ENCODE results near the gene RAB35.

RAB35 gene

DNA sequence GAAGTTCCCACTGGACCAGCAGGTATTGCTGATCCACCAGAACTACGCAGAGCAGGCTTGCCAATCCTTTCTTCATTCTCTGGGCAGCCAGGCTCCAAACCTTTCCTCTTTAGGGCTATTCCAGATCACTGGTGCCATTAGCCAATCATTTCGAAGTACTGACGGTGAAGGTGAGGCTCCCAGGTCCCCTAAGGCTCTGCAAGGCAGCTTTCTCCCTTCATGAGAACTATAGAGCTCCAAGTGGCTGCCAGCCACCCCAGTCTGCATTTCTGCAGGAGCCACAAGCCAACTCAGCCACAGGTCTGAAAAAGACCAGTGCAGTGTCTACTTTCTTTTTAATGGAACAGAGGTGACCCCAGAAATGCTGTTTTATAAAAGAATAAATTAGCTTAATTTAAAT, 48.7 kb downstream of the RAB35 start:
- TF ChIP-seq, protein P1, sequence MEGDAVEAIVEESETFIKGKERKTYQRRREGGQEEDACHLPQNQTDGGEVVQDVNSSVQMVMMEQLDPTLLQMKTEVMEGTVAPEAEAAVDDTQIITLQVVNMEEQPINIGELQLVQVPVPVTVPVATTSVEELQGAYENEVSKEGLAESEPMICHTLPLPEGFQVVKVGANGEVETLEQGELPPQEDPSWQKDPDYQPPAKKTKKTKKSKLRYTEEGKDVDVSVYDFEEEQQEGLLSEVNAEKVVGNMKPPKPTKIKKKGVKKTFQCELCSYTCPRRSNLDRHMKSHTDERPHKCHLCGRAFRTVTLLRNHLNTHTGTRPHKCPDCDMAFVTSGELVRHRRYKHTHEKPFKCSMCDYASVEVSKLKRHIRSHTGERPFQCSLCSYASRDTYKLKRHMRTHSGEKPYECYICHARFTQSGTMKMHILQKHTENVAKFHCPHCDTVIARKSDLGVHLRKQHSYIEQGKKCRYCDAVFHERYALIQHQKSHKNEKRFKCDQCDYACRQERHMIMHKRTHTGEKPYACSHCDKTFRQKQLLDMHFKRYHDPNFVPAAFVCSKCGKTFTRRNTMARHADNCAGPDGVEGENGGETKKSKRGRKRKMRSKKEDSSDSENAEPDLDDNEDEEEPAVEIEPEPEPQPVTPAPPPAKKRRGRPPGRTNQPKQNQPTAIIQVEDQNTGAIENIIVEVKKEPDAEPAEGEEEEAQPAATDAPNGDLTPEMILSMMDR (IDR thresholded peaks at IDR 0.05) = no peak

DNA sequence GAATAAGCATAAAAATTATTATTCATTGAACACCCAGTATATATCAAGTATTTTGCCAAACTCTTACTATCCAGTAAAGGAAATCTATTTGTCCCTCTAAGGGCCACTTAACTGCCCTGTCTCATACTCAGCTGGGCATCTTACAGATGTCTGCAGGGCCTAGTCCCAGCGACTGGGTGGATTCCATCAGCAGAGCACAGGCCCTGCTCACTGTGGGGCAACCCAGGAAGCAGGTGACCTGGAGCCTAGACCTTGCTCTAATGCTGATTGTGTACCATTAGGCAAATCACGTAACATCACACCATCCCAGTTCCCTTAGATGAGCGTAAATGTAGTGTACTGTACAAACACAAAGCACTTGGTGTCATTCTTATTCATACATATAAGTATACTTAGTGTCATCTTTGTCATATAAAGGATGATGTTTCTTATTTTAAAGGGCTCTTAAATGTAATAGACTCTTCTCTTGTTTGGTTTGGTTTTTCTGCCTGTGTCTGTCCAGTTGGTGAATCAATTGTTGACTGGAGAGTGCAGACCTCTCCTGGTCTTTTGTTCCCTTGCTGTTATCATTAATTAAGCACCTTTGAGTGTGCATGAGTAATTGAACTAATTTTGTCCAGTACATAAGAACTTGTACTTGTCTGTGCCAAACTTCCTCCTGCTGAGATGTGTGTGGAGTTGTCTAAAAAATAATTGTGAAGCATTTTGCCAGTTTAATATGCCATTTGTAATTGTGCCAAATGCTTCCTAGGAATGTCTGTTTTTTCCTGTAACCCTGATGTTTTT, 49.3 kb downstream of the RAB35 start:
- TF ChIP-seq, protein P1 (IDR thresholded peaks at IDR 0.05) = no peak

DNA sequence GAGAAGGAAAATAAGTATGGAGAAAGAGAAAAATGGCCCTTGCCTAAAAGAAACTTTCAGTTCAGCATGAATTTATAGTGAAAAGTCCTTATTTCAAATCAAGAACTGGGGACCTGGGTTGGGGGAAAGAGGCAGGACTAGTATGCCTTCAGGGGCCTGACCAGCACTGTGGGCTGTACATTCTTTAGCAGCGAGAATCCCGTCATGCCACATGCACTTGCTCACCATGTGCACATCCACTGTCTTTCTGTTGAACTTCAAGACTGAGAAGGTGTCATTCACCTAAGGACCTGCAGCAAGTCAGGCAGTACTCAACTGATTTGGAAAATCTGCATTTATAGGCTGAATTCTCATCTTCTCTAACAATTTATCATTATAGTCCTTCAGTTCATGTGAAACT, 50.2 kb downstream of the RAB35 start:
- TF ChIP-seq, protein P1 (IDR thresholded peaks at IDR 0.05) = no peak

DNA sequence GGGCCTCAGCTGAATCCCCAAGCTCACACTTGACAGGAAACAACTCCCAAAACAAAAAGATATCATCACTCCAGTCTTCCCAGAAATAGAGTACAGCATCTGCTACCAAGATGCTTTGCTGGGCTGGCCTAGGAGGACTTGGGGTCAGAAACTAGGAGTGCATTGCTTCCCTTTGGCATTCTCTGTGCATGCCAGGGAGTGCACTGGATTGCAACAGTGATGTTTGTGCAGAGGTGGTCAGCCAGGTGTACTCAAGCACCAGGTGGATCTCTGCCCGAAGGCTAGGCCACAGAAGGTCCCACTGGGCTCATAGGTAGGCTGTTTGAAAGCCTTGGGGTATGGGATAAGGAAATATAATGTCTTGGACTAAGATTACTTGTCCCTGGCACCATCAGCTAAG, 51.1 kb downstream of the RAB35 start:
- TF ChIP-seq, protein P1 (IDR thresholded peaks at IDR 0.05) = no peak

DNA sequence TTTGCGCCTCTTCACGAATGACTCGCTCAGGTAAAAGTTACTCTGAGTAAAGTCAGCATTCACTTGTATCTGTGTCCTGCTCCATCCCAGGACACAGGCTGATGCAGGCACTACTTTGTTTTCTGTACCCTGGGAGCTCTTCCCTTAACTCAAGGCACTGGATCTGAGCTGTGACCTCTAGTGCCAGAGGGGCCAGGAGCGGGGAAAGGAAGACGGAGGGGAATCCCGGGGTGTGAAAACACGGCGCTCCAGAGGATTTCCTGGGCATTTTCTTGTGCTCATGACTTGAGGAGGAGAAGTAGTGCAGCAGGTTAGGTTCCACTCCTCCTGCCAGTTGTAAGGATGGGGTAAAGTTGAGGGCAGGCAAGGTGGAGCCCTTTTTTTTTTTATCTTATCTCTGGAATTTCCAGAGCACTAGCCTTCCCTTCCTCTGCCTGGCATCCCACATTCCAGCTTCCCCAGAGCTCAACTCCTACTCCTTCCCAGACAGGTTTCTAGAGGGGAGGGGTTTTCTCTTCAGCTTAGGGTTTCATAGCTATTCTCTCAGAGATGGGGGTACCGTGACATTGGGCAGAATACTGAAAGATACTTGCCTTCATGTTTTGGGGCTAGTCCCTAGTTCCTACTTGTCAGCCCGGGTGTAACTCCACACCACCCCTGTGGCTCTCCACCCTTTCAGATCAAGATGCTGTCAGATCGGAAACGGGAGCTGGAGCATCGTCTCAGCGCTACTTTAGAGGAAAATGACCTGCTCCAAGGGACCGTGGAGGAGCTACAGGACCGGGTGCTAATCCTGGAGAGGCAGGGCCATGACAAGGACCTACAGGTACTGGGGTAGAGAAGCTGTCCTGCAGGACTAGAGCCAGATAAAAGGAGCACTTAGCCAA, 52.3 kb downstream of the RAB35 start:
- TF ChIP-seq, protein P1 (IDR thresholded peaks at IDR 0.05) = no peak

DNA sequence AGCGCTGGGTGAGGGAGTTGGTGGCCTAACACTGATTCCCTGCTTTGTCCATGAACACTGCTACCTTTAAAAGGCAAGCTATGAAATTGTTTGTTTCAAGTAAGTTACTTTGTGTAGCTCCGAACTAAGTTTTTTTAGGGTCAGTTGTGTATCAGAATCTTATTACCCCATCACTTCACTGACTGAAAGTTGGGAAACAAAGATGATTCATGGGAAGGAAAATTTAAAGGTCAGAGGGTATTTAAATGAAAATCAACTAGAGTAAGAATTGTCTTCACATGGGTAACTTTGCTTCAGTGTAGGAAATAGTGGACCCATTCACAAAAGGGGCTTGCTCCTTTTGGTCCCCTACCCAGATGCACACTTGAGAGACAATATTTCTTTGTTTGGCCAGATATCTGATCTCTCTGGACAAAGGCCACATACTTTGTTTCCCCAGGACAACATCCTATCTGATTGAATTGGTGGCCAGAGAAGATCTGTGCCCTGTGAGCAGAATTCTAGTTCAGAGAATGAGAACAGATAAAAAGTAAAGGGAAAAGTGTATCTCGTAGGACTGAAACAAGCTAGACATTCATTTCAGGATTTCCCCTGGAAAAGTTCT, 53.5 kb downstream of the RAB35 start:
- TF ChIP-seq, protein P1 (IDR thresholded peaks at IDR 0.05) = no peak

DNA sequence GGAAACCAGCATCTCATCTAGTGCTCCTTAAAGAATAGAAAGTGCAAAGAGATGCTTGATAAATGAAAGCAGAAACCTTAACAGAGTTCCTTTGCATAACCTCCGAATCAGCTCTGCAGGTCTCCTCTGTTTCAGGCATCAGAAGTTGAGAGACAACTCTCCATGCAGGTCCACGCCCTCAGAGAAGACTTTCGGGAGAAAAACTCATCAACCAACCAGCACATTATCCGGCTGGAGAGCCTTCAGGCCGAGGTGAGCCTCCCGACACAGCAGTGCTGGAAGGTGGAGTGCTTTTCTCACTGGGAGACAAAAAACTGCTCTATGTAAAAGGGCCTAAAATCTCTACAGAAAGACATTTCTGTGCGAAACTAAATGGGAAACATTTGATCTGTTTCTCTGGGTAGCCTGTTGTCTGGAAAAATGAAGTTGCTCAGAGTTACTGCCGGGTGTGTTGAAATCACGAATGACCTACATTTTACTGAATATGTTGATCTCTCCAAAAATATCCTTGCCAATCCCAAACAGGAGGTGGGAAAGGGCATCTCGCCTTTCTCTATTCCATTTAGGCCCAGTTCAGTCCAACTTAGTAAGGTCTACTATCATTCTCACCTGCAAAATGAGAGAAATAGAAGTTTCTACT, 54.9 kb downstream of the RAB35 start:
- TF ChIP-seq, protein P1 (IDR thresholded peaks at IDR 0.05) = no peak

All from LNCAP (cell line).